Measurements from ENCODE around the gene AXIN1. TPM values are rescaled to one million over a fixed set of nuclear protein-coding genes. Genes with fewer than 3 reads are reported as not detected.

The AXIN1 gene
- total and polyA plus RNA-seq, 9 of the 15 experiments (the other 6 are each of a cell fraction or from before 2014, with no cell fraction given), result 0.42 to 58.0 (median 25.9) TPM

GRCh38 chr16:350203-350602 is 2.3 kb downstream of the AXIN1 start:
- peaks cover 69% of the 10 kb centered on the region for H3K79me2 ChIP-seq (ENCODE audit: control insufficient read depth, insufficient read depth, low read length)
- ATAC-seq (no peak), FAIRE-seq (no peak), DNase-seq (ENCODE audit: extremely low read depth in 1 of 4, low spot score in 3 of 4) (no peak)
- intact Hi-C loops (cut with micrococcal nuclease) (loop anchor here (5.0 kb wide), 1 partner anchor 113 kb away; no protein-coding TSS in a partner anchor), in situ Hi-C loops (cut with MboI) (no loop called here)
- BruUV-seq (replicated peaks), result TSS peak; percentile 50
- peaks cover 26 to 37% of the 10 kb centered on the region in 2 experiments for H3K4me1 ChIP-seq (replicated peaks in 1 of 2; ENCODE audit: control insufficient read depth in 2 of 2, insufficient read depth in 2 of 2, low read length in 2 of 2)
- peaks cover 3% of the 10 kb centered on the region; the same call in 1 of the 2 replicates for H4K20me1 ChIP-seq (replicated peaks; ENCODE audit: control insufficient read depth, insufficient read depth, low read length)
- no peak overlapping the region for H3K27ac ChIP-seq (ENCODE audit: extremely low read depth, low read depth, low read length)
- H2AFZ ChIP-seq (ENCODE audit: low read depth, low read length), result no peak overlapping the region
- WGBS (ENCODE audit: insufficient coverage, low coverage, missing lambda C conversion rate), result 73% methylated on average over 8 of the region's 8 CpGs
- H3K27me3 ChIP-seq (ENCODE audit: control insufficient read depth in 2 of 2, insufficient read depth in 2 of 2, low read length in 2 of 2), result no peaks in the 10 kb centered on the region
- peak overlapping the region; percentile 11; the same call in 1 of the 2 replicates for H3K4me2 ChIP-seq (ENCODE audit: insufficient read depth, low read length)
- ChIA-PET POLR2A (interaction anchor here (0.6 to 2.7 kb wide), 7 partner anchors 10 to 278 kb away, joined by 3 to 22 read pairs (median 4); partner anchors contain the start of gene RHBDF1), CTCF (ENCODE audit: low intra/inter-chr PET ratio) (interaction anchor here (1.0 kb wide), 1 partner anchor 242 kb away, joined by 4 read pairs; no protein-coding TSS in a partner anchor)
- H3K9ac ChIP-seq (ENCODE audit: insufficient read depth in 1 of 2, low read depth in 2 of 2, low read length in 2 of 2), result no peak overlapping the region
- no peaks in the 10 kb centered on the region for H3K9me3 ChIP-seq (replicated peaks; ENCODE audit: control insufficient read depth, insufficient read depth, low read depth, low read length)
- no peak overlapping the region for H3K4me3 ChIP-seq
- peaks cover 53% of the 10 kb centered on the region for H3K36me3 ChIP-seq (ENCODE audit: control insufficient read depth, insufficient read depth, low read length)
- peaks cover 6% of the 10 kb centered on the region for H3K9me1 ChIP-seq (ENCODE audit: control insufficient read depth, insufficient read depth, low read length)
- no peak for TF ChIP-seq MEIS2 (IDR thresholded peaks at IDR 0.05; ENCODE audit: partially characterized antibody)
- TF ChIP-seq FOXA3 (CRISPR knock-in tag; conservative IDR thresholded peaks at IDR 0.05 in 1 of 2, IDR thresholded peaks at IDR 0.05 in 1 of 2), result no peak
- TF ChIP-seq MNT (conservative IDR thresholded peaks at IDR 0.05), result no peak
- TF ChIP-seq JUNB (CRISPR knock-in tag; conservative IDR thresholded peaks at IDR 0.05), result no peak
- no peak for TF ChIP-seq CTCF (IDR thresholded peaks at IDR 0.05 in 2 of 3, conservative IDR thresholded peaks at IDR 0.05 in 1 of 3; ENCODE audit: insufficient read depth in 2 of 3, low read depth in 1 of 3, low read length in 3 of 3)
- no peak for TF ChIP-seq CBFB (CRISPR knock-in tag; IDR thresholded peaks at IDR 0.05)
- no peak for TF ChIP-seq CEBPZ (IDR thresholded peaks at IDR 0.05; ENCODE audit: borderline replicate concordance, low read depth, low read length)
- TF ChIP-seq ARID2 (IDR thresholded peaks at IDR 0.05), result no peak
- TF ChIP-seq NR2C2 (CRISPR knock-in tag; IDR thresholded peaks at IDR 0.05), result no peak
- no peak for TF ChIP-seq NR2C2 (tag; IDR thresholded peaks at IDR 0.05)
- TF ChIP-seq TFE3 (CRISPR knock-in tag; IDR thresholded peaks at IDR 0.05), result no peak
- TF ChIP-seq KAT7 (CRISPR knock-in tag; IDR thresholded peaks at IDR 0.05; ENCODE audit: borderline replicate concordance), result no peak
- TF ChIP-seq MCM3 (IDR thresholded peaks at IDR 0.05), result no peak
- TF ChIP-seq TAL1 (IDR thresholded peaks at IDR 0.05), result no peak

Measured in K562 (cell line).